Posterior cingulate gyrus (tissue), 11 donors: ENCODE measurements around the gene PLXNA2.

ENCODE experiments used
- DNase-seq, 10 donors: peaks; one replicate each; pipeline versions ENCODE4 v3.0.0 to v3.0.0-alpha.2; 2020 to 2021; ENCODE audit warnings: mixed read lengths in 3 of 10
- intact Hi-C: fragments of 100-400 bp; cut with DNase I; formaldehyde crosslinking; loops from one replicate; pipeline ENCODE4 v1.15.1; 2023

PLXNA2 gene

DNA sequence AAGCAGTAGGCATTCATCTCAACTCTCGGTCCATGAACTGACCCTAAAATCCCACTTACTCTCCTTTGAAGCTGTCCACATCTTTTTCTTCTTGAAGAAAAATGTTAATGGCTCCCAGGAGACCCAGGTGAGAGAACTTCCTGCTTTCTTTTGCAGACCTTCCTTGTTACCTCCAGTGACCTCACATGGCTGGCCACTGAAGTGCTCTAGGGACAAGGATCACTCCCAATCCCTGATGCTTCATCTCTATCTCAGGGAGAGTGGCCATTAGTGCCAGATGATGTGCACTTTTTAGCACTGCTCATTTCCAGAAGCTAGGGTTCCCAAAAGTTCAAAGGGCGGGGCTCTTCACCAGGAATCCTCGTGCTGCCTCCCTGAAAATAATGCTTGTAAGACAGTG is 16.2 kb downstream of the PLXNA2 start:
- no peak for DNase-seq
- intact Hi-C loops = no loop called here

GRCh38 chr1:208227366-208227765 is 16.8 kb downstream of the PLXNA2 start:
- intact Hi-C loops = no loop called here
- DNase-seq = no peak

DNA sequence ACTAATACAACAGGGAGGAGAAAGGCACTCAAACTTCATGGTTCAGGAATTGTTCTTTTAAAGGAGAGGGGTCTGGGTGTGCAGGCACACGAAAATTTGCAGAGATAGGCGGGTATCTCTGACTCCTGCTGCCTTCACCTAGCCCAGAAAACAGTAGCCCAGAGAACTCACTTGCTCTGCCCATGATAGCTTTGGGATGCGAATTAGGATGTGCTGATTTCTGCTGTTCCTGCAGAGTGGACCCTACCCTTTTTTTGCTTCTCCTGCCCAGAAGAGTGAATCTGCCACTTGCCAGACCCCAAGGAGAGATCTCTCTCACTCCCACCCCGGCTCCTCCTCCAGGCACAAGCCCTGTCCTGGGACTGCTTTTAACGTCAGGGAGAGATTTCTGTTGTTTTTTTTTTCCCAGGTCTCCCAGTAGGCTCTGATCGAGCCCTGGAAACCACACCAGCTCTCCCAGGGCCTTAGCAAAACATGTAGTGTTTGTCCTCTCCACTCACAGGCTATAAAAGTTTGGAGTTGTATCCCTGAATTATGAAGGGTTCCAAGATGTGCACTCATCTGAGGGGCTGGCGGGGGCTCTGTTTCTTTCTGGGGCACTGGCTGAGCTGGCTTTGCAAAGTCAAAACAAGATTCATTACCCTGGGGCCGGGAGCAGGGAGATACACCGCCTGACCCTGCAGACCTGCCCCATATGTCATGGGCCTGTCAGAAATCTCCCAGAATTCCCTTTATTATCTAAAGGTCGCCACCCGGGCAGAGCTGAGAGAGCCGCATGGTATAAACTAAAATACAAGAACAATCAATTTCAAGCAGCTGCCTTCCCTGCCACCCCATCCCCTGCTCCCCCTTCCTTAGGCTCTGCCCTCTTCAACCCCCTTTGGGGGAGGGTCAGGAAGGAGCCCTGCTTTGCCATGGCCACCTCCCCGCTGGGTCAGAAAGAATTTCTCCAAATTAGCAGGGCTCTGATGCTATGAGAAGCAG is 17.9 kb downstream of the PLXNA2 start:
- no peak for DNase-seq
- intact Hi-C loops = no loop called here

DNA sequence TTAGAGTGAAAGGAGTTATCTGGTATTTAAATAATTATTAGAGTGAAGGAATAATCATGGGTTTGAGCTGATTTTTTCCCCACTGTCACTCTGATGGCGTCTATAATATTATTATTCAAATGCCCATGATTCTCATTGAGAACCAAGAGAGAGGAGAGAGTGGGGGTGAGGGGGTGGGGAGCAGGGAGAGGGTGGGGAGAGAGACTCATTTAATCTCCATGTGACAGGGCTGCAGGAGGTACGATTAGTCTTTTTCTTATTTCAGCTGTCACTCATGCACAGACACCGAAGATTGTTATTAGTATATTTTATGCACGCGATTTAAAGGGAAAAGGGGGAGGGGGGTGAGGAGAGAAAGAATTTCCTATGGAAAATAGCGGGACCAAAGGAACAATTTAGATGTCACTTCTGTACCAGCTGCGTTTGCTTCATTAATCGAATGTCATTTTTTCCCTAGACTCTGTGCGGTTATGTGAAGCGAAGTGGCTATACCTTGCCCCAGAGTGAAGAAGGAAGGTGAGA is 19.9 kb downstream of the PLXNA2 start:
- intact Hi-C loops = no loop called here

DNA sequence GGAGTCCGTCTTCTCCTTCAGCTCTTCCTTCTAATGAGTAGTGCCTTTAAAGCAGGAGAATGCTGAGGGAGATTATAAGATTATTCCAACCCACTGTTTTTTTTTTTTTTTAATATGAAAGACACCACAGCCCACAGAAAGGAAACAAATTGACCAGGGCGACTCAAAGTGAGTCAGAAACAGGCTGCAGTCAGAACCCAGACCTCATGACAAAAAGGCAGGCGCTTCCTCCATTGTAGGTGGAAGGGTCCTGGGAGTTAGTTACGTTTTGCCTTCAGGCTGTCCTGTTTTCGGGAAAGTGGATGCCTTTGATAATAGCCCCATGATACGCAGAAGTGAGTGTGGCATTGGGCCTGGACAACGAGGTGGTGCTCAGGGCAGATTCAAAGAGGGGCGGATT is 21.0 kb downstream of the PLXNA2 start:
- DNase-seq = no peak
- intact Hi-C loops = no loop called here

More for the DNA sequence above, 19.9 kb downstream of the PLXNA2 start:
- DNase-seq = no peak

- intact Hi-C loops = no loop called here
- DNase-seq = no peak
These were observed 21.6 kb downstream of the PLXNA2 start for GRCh38 chr1:208222376-208223126.

DNA sequence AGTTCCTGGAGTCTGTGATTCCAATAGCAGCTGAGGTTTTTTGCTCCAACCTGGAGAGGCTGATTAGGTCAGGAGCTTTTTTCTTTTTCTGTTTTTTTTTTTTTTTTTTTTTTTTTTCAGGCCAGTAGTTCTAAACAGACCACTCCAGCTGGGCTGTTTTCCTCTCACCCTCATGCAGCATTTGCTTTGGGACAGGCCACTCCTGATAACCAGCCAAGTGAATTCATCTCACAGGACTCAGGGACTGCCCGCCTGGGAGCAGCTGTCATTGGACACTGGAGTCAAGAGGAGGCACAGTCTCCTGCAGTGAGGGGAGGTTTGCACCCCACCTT is 22.9 kb downstream of the PLXNA2 start:
- no peak for DNase-seq
- intact Hi-C loops = no loop called here

- intact Hi-C loops = no loop called here
- DNase-seq = no peak
These were observed 24.4 kb downstream of the PLXNA2 start for GRCh38 chr1:208219659-208220282.

DNA sequence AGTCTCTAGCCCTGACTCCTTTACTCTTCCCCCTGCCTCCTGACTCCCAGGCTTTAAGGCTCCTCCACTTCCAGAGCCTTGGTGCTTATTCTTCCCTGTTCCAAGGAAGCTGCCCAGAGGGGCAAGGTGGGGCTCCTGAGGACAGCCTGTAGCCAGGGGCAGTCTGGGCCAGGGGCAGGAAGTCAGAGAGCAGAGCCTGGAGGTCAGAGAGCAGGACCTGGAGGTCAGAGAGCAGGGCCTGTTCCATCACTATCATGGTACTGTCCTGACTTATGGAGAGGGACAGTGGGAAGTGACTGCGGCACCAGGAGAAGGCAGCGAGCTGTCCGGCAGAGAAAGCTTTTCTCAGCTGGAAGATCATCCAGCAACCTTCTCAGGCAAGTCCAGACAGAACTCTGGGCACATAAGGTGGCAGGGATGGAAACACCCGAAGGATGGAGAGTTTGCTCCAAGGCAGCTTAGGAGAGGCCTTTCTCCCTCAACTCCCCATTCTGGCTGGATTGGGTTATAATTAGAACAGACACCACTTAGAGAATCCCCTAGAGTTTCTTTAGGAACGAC is 25.0 kb downstream of the PLXNA2 start:
- intact Hi-C loops = no loop called here
- DNase-seq = no peak

DNA sequence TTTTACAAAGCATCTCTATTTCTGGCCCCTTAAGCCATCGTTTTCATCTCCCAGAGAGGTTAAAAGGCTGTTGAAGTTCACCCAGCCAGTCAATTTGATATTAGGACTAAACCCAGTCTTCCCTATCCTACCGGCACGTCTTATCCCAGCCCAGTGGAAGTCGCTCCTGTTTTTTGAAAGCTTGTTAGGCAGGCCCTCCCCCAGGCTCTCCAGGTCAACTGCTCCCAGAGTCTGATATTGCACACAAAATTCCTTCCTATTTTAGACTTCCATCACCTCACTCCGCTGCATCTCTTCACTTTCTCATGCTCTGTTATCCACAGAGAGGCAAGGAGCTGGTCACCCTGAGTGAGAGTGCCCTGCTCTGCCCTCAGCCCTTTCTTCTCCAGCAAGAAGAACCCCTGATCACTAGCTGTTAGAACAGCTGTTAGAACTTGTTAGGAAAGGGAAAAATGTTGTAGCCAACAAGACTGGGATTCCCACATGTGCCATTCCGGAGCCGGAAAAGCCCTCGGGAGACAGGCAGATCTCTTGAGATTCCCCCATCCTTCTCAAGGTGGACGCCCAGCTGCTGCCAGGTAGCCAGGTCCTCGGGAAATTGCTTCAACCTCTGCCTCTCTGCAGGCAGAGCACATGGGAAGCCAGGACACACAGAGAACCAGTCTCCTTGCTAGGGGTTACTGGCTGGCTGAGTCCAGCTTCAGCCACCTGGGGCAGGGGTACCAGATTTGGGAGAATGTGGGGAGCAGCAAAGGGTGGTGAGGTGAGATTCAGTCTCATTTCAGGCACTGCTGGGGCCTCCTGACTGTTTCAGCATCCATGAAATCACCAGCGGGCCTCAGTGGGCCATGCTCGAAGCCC is 25.7 kb downstream of the PLXNA2 start:
- intact Hi-C loops = no loop called here
- DNase-seq = no peak

DNA sequence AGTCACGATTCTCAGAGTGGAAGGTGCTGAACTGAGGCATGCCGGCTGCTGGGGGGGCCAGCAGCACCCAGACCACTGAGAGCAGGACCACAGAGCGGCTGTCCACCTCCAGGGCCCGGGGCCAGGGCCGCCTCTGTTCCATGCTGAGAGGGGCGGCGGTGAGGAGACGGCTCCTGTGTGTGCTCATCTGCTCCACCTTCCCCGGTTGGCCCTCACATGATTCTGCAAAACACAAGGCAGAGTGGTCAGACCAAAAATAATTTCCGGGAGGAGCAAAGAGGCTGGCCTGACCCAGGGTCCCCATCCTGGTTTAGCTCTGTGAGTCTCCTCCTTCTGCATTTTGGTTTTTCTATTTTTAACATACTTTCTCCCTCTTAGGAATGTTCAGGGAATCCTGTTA is 26.4 kb downstream of the PLXNA2 start:
- no peak for DNase-seq
- intact Hi-C loops = no loop called here

- DNase-seq = no peak
- intact Hi-C loops = no loop called here
These were observed 27.4 kb downstream of the PLXNA2 start for GRCh38 chr1:208216806-208217205.

- intact Hi-C loops = no loop called here
These were observed 28.1 kb downstream of the PLXNA2 start for GRCh38 chr1:208216062-208216461.

GRCh38 chr1:208215393-208215792 is 28.8 kb downstream of the PLXNA2 start:
- no peak for DNase-seq
- intact Hi-C loops = no loop called here

More at GRCh38 chr1:208216062-208216461, 28.1 kb downstream of the PLXNA2 start:
- no peak for DNase-seq

DNA sequence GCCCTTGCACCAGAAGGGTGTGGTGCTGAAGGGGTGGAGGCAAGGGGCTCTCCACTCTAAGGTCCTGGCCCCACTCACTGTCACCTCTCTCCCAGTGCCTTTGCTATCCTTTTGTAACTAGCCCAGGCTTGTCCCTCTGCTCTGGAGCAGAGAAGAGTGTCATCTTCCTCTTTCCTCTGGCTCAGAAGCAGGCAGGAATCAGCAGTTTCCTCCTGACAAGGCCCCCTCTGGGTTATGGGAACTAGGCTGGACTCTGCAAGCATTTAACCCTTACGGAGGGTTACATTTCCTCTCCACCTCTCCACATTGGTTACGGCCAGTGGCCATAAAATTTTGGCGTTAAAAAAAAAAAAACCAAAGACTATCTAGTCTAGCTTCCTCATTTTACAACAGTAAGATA is 30.4 kb downstream of the PLXNA2 start:
- DNase-seq = no peak
- intact Hi-C loops = no loop called here

DNA sequence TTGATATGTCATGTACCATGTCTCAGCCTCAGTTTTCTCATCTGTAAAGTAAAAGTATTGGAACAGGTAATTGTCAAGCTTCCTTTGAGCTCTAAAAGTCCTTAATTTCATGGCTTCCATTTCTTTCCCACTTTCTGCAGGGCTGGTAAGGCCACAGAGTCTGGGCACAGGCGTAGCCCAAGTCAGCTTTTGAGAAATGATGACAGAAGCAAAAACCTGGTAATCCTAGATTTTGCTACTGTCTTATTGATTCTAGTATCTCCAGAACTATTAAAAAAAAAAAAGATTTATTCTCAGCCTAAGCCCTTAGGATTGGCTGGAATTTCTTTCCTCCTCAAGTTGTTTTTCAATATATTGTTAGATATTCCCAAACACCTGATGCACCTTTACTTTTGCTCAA is 31.3 kb downstream of the PLXNA2 start:
- DNase-seq = no peak
- intact Hi-C loops = no loop called here

- intact Hi-C loops = no loop called here
- DNase-seq = no peak
These were observed 32.0 kb downstream of the PLXNA2 start for GRCh38 chr1:208211921-208212843.

GRCh38 chr1:208209896-208210589 is 34.1 kb downstream of the PLXNA2 start:
- intact Hi-C loops = no loop called here
- DNase-seq = no peak
